ENCODE results near the gene SLC30A4. TPM values are rescaled to one million over a fixed set of nuclear protein-coding genes. Genes with fewer than 3 reads are reported as not detected.
"Not testable (repeated sequence)": the region's sequence is repeated elsewhere in the genome, so short reads cannot be mapped to it uniquely, and the experiment has no call there.

The SLC30A4 gene
- total and polyA plus RNA-seq, 9 donors: 2.5 to 10.9 (median 7.5) TPM

DNA sequence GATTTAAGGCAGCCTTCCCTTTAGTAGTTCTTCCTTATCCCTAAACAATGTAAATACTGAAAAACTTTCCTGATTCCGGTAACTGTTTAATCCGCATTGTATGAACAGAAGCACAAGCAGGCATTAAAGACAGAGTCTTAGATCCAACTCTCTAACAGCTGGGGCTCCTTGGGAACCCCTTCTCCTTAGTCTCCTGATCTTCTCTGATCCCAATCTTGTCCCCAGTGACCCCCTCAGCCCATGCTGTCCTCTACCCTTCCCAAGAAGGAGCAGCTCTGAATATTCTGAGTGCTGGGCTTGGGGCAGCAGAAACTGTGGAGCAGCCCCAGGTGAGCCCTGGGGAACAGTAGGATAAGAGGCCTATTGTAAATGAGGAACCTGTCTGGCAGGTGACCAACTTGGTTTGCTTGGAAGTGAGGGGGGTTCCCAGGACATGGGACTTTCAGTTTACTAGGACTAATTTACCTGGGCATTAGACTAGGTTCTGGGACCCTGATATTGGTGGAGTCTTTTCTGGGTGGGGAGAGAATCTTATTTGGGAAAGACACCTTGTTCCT, 13.0 kb upstream of the SLC30A4 start:
- intact Hi-C loops (cut with DNase I): no loop called here
- Histone ChIP-seq H3K9me3 (no peaks in the 10 kb centered on the region), H3K36me3 (no peaks in the 10 kb centered on the region), H3K27ac (no peak overlapping the region), H3K4me3 (no peak overlapping the region), H3K4me1 (ENCODE audit: insufficient read depth) (no peaks in the 10 kb centered on the region), H3K27me3 (no peaks in the 10 kb centered on the region)
- TF ChIP-seq EP300 (IDR thresholded peaks at IDR 0.05) (no peak), POLR2A (IDR thresholded peaks at IDR 0.05) (no peak)
- TF ChIP-seq, protein P1, sequence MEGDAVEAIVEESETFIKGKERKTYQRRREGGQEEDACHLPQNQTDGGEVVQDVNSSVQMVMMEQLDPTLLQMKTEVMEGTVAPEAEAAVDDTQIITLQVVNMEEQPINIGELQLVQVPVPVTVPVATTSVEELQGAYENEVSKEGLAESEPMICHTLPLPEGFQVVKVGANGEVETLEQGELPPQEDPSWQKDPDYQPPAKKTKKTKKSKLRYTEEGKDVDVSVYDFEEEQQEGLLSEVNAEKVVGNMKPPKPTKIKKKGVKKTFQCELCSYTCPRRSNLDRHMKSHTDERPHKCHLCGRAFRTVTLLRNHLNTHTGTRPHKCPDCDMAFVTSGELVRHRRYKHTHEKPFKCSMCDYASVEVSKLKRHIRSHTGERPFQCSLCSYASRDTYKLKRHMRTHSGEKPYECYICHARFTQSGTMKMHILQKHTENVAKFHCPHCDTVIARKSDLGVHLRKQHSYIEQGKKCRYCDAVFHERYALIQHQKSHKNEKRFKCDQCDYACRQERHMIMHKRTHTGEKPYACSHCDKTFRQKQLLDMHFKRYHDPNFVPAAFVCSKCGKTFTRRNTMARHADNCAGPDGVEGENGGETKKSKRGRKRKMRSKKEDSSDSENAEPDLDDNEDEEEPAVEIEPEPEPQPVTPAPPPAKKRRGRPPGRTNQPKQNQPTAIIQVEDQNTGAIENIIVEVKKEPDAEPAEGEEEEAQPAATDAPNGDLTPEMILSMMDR (IDR thresholded peaks at IDR 0.05): no peak
- no peak for DNase-seq
- 80 to 91% (median 90%) methylated on average over 2 of the region's 2 CpGs for WGBS, 3 donors

DNA sequence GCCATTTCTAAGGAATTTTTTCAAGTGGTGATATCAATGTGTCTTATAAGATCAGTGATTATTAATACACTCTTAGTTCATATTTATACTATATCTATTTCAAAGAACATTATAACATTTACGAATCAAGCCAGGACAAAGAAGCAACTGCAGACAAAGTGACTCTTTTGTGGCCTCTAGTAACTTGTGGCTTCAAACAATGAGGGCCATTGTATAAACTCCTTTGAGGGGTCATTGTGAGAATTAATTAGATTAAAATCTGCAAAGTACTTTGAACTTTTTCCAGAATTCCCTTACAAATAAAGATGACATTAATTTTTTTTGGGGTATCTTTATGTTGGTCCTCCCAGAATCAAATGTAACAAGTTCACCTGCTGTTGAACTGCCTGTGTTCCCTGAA, 12.3 kb upstream of the SLC30A4 start:
- Histone ChIP-seq H3K9me3 (no peaks in the 10 kb centered on the region), H3K4me1 (ENCODE audit: insufficient read depth) (no peaks in the 10 kb centered on the region), H3K27ac (no peak overlapping the region), H3K36me3 (no peaks in the 10 kb centered on the region), H3K4me3 (no peak overlapping the region), H3K27me3 (no peaks in the 10 kb centered on the region)
- intact Hi-C loops (cut with DNase I): loop anchor here in 1 of 4 donors (5.0 kb wide), 1 partner anchor 92 kb away; no protein-coding TSS in a partner anchor
- DNase-seq: no peak
- TF ChIP-seq EP300 (IDR thresholded peaks at IDR 0.05) (no peak), POLR2A (IDR thresholded peaks at IDR 0.05) (no peak)
- TF ChIP-seq, protein P1 (IDR thresholded peaks at IDR 0.05): no peak
- 89 to 97% (median 92%) methylated on average over 1 of the region's 1 CpG for WGBS, 3 donors

DNA sequence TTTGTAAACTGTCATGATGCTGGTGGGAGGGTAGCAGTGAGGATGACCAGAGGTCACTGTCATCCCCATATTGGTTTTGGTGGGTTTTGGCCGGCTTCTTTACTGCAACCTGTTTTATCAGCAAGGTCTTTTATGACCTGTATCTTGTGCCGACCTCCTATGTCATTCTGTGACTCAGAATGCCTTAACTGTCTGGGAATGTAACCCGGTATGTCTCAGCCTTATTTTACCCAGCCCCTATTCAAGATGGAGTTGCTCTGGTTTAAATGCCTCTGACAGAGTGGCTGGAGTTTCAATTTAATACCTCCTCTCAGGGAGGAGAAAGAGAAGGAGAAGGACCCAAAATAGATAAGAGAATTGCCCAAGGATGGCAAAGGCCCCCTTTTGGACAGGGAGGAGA, 10.3 kb upstream of the SLC30A4 start:
- intact Hi-C loops (cut with DNase I): loop anchor here in 1 of 4 donors (5.0 kb wide), 1 partner anchor 94 kb away; no protein-coding TSS in a partner anchor
- 77 to 83% (median 79%) methylated on average over 3 of the region's 3 CpGs for WGBS, 3 donors
- not testable (repeated sequence) for H3K4me1 ChIP-seq (ENCODE audit: insufficient read depth); H3K9me3 ChIP-seq; DNase-seq; H3K36me3 ChIP-seq; H3K27ac ChIP-seq; H3K27me3 ChIP-seq; H3K4me3 ChIP-seq

- no peak for DNase-seq
- Histone ChIP-seq H3K9me3 (no peaks in the 10 kb centered on the region), H3K4me3 (no peak overlapping the region), H3K27me3 (no peaks in the 10 kb centered on the region), H3K36me3 (no peaks in the 10 kb centered on the region), H3K4me1 (ENCODE audit: insufficient read depth) (no peaks in the 10 kb centered on the region), H3K27ac (no peak overlapping the region)
- intact Hi-C loops (cut with DNase I): loop anchor here in 3 of 4 donors (5.0 to 10.0 kb wide), 3 partner anchors 55 to 98 kb away; partner anchors contain the start of gene BLOC1S6 (in 1 of the 3)
- TF ChIP-seq, protein P1 (IDR thresholded peaks at IDR 0.05): no peak
- no peak for TF ChIP-seq POLR2A (IDR thresholded peaks at IDR 0.05)
- 84 to 90% (median 85%) methylated on average over 3 of the region's 3 CpGs for WGBS, 3 donors
These were observed 7.1 kb upstream of the SLC30A4 start for GRCh38 chr15:45529613-45530012.

GRCh38 chr15:45527086-45527485, 4.5 kb upstream of the SLC30A4 start:
- DNase-seq: no peak
- no peaks in the 10 kb centered on the region for H3K4me1 ChIP-seq (ENCODE audit: insufficient read depth)
- H3K36me3 ChIP-seq: no peaks in the 10 kb centered on the region
- no peak overlapping the region for H3K27ac ChIP-seq
- intact Hi-C loops (cut with DNase I): loop anchor here in 2 of 4 donors (10.0 kb wide), 2 partner anchors 58 to 78 kb away; partner anchors contain the start of gene BLOC1S6 (in 1 of the 2)
- no peaks in the 10 kb centered on the region for H3K27me3 ChIP-seq
- WGBS, 3 donors: 24 to 43% (median 35%) methylated on average over 8 of the region's 8 CpGs
- H3K4me3 ChIP-seq: no peak overlapping the region
- no peaks in the 10 kb centered on the region for H3K9me3 ChIP-seq
- no peak for TF ChIP-seq POLR2A (IDR thresholded peaks at IDR 0.05)
- TF ChIP-seq, protein P1 (IDR thresholded peaks at IDR 0.05): no peak
- TF ChIP-seq EP300 (IDR thresholded peaks at IDR 0.05): no peak
